ENCODE measurements around the gene PDZD8.
"Not testable (repeated sequence)": the region's sequence is repeated elsewhere in the genome, so short reads cannot be mapped to it uniquely, and the experiment has no call there.

Gene PDZD8

DNA sequence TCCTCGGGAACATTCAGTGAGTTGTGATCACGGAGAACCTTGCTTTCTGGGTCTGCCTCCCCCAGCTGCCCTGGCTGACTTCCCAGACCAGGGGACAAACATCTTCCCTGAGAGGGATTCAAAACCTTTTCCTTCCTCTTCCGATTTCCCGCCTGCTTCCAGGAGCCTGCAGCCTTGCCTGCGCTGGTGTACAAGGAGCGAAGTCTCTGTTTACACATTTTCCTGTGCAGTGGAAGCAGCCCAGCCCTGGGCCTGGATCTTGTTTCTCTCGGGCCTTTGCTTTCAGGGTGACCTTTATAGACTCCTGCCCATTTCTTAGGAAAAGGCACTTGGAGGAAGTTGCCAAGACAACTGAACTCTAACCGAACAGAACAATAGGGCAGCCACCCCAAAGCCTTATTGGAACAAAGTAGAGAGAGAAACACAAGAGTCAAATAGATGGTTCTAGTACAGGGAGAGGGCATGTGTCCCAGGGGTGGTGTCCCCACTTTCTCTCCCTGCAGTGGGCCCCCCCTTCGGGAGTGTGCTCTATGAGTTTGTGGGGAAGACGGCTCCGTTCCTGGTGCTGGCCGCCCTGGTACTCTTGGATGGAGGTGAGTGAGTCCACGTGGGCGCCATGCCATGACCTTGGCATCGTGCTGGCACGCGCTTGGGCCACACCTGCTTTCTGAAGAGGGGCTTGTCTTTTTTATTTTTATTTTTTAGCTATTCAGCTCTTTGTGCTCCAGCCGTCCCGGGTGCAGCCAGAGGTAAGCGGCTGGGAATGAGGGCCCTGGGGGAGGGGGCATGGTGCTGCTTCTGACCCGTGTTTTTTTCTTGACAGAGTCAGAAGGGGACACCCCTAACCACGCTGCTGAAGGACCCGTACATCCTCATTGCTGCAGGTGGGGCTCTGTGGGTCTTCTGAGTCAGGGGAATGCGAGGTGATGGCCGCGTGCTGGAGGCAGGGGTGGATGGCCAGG, 120.2 kb downstream of the PDZD8 start:
- no peak for DNase-seq (ENCODE audit: low spot score)

DNA sequence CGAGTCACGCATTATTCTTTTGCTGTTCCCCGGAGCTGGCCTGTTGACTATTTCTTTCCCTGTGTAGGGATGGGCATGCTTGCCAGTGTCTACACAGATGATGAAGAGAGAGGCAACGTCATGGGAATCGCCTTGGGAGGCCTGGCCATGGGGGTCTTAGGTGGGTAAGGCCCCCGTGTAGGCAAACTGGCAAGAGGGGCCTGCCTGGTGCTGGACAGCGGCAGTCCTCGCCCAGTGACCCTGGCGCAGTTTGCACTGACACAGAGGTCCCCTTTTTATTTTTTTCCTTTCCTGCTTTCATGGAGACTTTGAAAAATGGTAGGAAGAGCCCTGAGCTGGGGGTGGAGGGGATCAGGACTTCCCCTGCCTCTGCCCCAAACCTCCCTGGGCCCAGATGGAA, 120.9 kb downstream of the PDZD8 start:
- no peak for DNase-seq (ENCODE audit: low spot score)

- DNase-seq (ENCODE audit: low spot score), result no peak
Measured at GRCh38 chr10:117253908-117254307, 121.3 kb downstream of the PDZD8 start.

- no peak for DNase-seq (ENCODE audit: low spot score)
Measured at GRCh38 chr10:117250411-117250810, 124.8 kb downstream of the PDZD8 start.

DNA sequence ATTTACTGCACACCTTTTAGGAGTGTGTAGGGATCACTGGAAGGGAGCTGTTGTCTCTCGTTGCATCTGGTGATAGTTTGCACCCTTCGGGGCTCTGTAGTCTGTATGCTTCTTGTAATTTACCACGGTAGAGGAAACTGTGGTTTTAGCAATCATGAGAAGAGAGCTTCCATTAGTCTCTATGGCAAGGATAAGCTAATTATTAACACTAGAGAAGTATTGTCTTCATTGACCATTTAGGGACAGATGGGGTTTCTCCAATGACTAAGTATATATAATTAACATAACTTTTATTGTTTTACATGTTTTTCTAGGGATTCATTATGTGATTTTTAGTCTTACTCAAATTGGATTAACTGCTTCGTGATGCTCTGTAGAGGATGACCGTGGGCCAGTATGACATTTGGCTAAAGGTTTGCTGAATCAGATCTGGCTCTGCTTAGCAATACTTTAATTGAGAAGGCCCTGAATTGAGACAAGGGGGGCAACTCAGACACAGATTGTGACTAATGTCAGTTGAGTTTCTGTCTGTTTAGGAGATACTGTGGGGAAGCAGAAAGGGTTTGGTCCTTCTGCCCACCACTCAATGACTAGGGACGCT, 125.6 kb downstream of the PDZD8 start:
- DNase-seq (ENCODE audit: low spot score), result no peak

DNA sequence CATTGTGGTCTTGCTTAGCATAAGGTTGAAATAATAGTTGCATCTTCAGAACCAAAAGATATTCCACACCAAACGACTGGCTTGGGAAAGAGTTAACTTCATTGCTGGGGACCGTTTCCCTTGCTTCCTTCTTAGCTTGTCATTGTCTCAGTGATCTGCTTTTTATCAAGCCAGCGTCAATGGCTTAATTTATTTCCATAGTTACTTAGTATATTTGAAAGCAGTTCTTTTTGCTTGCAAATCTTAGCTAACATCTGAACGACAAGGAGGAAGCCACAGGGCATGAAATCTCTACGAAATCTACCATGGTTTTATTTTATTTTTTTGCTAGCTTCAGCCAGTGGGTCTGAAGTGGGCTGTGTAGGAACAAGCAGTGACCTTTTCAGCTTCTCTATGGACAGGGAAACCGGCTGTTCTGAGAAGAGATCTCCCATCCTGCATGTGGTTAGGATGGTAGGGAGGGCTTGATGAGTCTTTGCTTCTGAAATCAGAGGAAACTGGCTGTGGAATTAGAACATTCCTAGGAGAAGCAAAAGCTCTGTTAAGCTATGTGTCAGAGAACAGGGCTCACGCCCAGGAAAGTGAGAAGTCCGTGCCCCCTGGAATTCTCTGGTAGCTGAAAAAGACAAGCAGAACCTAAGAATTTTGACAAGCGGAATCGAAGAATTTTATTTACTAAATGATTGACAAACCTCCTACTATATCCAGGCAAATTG, 126.3 kb downstream of the PDZD8 start:
- DNase-seq (ENCODE audit: low spot score), result no peak

- DNase-seq (ENCODE audit: low spot score), result no peak
Measured at GRCh38 chr10:117246997-117247671, 128.1 kb downstream of the PDZD8 start.

- no peak for DNase-seq (ENCODE audit: low spot score)
Measured at GRCh38 chr10:117242463-117242832, 132.8 kb downstream of the PDZD8 start.

- DNase-seq (ENCODE audit: low spot score), result no peak
Measured at GRCh38 chr10:117241541-117242462, 133.4 kb downstream of the PDZD8 start.

DNA sequence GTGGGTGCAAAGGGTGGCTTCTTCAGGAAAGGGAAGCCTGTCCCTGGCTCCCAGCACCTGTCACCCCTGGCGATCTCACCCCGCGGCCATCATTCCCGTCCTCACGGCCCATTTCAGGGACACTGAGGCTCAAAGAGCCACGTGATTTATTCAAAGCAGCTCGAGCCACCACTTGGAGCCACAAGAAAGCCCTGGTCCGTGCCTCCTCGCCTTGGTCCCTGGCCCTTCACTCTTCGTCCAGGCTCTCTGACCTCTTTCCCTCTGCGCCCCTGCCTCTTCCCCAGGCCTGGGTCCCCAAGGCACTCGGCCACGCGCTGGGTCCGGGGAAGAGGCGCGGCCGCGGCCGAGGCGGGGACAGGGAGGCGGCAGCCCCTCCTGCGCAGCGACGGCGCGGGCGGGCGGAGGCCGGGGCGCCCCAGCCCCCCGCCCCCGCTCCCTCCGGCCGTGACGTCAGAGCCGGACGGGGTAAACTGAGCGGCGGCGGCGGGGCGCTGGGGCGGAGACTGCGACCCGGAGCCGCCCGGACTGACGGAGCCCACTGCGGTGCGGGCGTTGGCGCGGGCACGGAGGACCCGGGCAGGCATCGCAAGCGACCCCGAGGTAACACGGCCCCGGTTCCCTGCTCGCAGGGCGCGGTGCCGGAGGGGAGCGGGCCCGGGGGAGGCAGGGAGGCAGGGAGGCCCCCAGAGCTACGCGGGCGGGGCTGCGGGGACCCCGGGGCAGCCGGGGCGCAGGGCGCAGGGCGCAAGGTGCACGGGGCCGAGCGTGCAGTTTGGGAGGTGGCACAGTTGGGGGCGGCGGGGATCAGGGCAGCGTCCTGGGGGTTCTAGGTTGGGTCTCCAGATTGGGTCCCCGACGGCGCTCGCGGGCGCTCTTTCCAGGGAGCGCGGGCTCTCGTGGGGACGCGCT, 134.4 kb downstream of the PDZD8 start, which contains the start of gene SLC18A2:
TSS of gene SLC18A2 (plus strand) at position 494 of the 909 bp plus-strand sequence. CDS start 580 bp downstream, outside the sequence.
- no peak for DNase-seq (ENCODE audit: low spot score)

GRCh38 chr10:117239721-117240620, 135.3 kb downstream of the PDZD8 start:
- DNase-seq (ENCODE audit: low spot score), result no peak

- DNase-seq (ENCODE audit: low spot score), result no peak
Measured at GRCh38 chr10:117239051-117239450, 136.2 kb downstream of the PDZD8 start.

- no peak for DNase-seq (ENCODE audit: low spot score)
Measured at GRCh38 chr10:117237401-117237991, 137.7 kb downstream of the PDZD8 start.

DNA sequence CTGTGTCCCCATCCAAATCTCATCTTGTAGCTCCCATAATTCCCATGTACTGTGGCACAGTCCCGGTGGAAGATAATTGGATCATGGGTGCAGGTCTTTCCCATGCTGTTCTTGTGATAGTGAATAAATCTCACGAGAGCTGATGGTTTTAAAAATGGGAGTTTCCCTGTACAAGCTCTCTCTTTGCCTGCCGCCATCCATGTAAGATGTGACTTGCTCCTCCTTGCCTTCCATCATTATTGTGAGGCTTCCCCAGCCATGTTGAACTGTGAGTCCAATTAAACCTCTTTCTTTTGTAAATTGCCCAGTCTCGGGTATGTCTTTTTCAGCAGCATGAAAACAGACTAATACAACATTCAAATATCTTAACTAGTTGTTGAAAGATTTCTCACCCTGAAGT, 145.1 kb downstream of the PDZD8 start:
- DNase-seq (ENCODE audit: low spot score), result not testable (repeated sequence)

DNA sequence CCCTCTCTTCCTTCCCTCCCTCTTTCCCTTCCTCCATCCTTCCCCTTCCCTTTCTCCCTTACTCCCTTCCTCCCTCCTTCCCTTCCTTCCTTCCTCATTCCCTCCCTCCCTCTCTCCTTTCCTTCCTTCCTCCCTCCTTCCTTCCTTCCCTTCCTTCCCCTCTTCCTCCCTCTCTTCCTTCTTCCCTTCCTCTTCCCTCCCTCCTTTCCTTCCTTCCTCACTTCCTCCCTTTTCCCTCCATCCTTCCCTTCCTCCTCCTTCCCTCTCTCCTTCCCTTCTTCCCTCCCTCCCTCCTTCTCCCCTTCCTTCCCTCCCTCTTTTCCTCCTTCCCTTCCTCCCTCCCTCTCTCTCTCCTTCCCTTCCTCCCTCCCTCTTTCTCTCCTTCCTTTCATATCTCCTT, 147.0 kb downstream of the PDZD8 start:
- DNase-seq (ENCODE audit: low spot score), result no peak

Measured in LoVo (cell line).